ENCODE data around the gene PIK3AP1.

- TF ChIP-seq CTCF (IDR thresholded peaks at IDR 0.05 in 8 of 11, conservative IDR thresholded peaks at IDR 0.05 in 3 of 11) (no peak), POLR2A (IDR thresholded peaks at IDR 0.05) (no peak)
Observed at GRCh38 chr10:96665306-96665705, 55.0 kb downstream of the PIK3AP1 start.
